CD4-positive, alpha-beta T cell treated with Interleukin-15 for 1 hour (primary cell): ENCODE measurements around the gene ROBO4.

ENCODE experiments used
- DNase-seq: peaks from one replicate; pipeline ENCODE4 v3.0.0-alpha.2; 2020

The ROBO4 gene

GRCh38 chr11:124839128-124839971 lies 58.3 kb downstream of the ROBO4 start:
- DNase-seq: no peak

- DNase-seq: no peak
Measured at GRCh38 chr11:124838805-124839127, 58.9 kb downstream of the ROBO4 start.

- DNase-seq: no peak
Measured at GRCh38 chr11:124837491-124837856, 60.2 kb downstream of the ROBO4 start.

- DNase-seq: no peak
Measured at GRCh38 chr11:124835918-124836317, 61.7 kb downstream of the ROBO4 start.

- no peak for DNase-seq
Measured at GRCh38 chr11:124834526-124835180, 63.0 kb downstream of the ROBO4 start.
